Cortex of kidney (tissue), 1 donor: Measurements from ENCODE around the gene AIG1.

Experiments
- DNase-seq: peaks from one replicate; lab custom pipeline; 2025; lab: John Stamatoyannopoulos, UW

AIG1 gene

DNA sequence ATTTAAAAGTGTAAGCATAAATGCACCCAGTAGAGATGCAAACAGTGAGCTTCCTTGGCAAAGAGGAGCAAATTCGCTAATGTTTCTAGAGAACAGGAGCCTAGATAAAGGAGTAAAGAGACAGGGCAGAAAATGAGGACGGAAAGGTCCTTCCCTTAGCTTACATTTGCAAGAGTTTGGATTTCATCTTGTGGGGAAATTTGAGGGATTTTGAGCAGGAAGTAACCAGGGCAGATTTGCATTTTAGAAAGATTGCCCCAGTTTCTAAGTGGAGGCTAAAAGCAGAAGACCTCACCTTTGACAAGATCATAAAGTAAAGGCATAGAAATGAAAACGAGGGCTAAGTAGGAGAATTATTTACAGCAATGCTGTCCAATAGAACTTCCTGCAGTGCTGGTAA lies 309.3 kb downstream of the AIG1 start:
- no peak for DNase-seq

- DNase-seq = no peak
Measured at GRCh38 chr6:143370812-143371370, 310.2 kb downstream of the AIG1 start.

DNA sequence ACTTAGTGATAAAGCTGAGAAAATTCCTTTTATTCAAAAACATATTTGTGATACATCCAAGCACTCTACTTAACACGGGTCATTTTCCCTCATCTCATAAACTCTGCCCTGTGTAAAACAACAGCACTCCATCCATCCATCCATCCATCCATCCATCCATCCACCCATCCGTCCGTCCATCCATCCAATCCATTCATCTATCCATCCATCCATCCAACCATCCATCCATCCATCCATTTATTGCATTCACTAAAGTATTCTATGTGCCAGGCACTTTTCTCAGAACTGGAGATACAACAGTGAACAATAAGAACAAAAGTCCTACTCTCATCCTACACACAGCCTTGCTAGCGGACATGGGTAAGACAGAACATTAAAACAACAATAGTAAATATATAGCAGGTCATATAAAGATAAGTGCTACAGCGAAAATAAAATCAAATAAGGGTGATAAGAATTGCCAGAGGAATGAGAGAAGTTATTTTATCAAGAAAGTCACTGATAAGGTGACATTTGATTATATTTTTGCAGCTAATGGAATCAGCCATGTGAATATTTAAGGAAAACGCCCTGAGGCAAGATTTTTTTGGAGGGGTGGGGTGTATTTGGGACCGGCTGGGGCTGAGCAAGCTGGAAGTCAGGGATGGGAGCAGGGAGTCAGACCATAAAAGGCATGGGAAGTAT lies 311.7 kb downstream of the AIG1 start:
- DNase-seq = no peak

GRCh38 chr6:143374014-143374413 lies 313.3 kb downstream of the AIG1 start:
- DNase-seq = no peak

DNA sequence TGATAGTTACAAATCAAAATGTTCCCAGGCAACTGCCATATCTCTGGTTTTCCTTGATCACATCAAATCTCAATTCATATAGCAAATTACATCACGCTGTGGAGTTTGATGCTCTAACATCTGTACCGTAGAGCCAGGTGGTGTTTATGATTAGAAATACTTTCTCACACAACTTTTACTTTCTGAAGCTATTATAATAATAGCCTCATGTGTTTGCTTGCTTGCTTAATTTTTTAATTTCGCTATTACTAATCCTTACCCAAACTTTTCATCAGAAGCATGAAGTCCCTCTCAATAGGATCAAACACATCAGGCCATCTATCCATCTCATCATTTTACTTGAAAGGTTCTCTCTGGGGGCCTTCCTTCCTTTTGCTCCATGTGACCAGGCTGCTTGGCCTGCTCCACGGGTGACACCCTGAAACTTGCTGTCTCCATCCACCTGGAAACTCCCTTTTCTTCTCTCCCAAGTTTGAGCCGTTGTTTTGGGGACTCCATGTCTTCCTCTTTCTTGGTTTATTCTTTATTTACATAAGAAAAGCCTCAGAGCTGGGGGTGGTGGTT lies 314.4 kb downstream of the AIG1 start:
- DNase-seq = no peak

DNA sequence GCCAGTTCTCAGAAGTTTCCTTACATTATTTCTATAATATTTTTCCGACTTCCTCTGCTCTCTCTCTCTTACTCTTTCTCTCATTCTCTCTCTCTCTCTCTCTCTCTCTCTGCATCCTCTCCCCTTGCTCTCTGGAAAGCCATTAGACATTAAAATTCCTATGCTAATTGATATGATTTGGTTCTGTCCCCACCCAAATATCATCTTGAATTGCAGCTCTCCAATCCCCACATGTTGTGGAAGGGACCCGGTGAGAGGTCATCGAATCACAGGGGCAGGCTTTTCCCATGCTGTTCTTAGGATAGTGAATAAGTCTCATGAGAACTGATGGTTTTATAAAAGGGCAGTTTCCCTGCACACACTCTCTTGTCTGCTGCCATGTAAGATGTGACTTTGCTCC lies 315.7 kb downstream of the AIG1 start:
- no peak for DNase-seq

DNA sequence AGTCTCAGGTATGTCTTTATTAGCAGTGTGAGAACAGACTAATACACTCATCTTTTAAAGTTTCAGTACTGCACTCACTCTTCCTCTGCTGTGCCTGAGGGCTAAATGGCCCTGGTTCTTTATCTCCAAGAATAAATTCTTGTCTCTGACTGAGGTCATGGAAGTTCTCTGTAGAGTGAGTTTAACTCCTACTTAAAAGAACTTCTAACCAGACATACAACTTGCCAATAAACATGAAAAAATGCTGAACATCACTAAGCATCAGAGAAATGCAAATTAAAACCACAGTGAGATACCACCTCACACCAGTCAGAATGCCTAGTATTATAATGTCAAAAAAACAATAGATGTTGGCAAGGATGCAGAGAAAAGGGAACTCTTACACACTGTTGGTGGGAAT lies 316.2 kb downstream of the AIG1 start:
- no peak for DNase-seq

- DNase-seq = no peak
Measured at GRCh38 chr6:143385636-143386035, 324.9 kb downstream of the AIG1 start.

DNA sequence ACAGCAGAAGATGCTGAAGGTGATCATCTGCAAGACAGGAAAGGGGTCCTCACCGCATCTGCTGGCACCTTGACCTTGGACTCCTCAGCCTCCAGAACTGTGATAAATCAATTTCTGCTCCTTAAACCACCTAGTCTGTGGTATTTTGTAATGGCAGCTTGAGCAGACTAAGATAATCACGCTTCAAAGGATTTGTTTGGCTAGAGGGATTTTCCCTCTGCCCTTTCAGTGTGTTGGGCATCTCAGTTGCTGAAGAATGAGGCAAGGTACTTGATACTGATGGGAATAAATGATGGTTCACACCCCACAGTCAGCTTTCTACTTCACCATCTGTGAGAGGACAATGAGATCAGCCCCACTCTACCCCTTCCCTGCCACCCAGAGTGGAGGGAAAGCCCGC lies 329.6 kb downstream of the AIG1 start:
- no peak for DNase-seq
